GM12878 (cell line): Measurements from ENCODE around the gene SLCO2B1. TPM values are rescaled to one million over a fixed set of nuclear protein-coding genes. Genes with fewer than 3 reads are reported as not detected.

ENCODE experiments used
- ATAC-seq: fragments of 200-7000 bp; cut with Tn5 transposase; 3 replicates; pipeline ENCODE4 v1.9.1; 2020; ENCODE audit warnings: mild to moderate bottlenecking, moderate library complexity
- BruUV-seq: library from RNA; stranded (reverse); fragments of 400-500 nt; replicated peaks from 2 replicates; lab custom pipeline; 2021; lab: Mats Ljungman, UMichigan
- CTCF ChIA-PET: fragments of 300-600 bp; sonication (Branson Sonifier 250); formaldehyde crosslinking; extraction: SDS; loops from one replicate; lab custom pipeline; 2021; ENCODE audit warnings: inconsistent platforms; lab: Yijun Ruan, JAX
- POLR2A ChIA-PET: fragments of 350-600 bp; formaldehyde crosslinking; extraction: SDS; loops from one replicate; lab custom pipeline; 2021; ENCODE audit warnings: inconsistent platforms; lab: Charles Lee
- RAD21 ChIA-PET: fragments of 300-600 bp; sonication (Branson Sonifier 250); formaldehyde crosslinking; loops from one replicate; lab custom pipeline; 2023; ENCODE audit warnings: antibody characterized with exemption; ENCODE audit not compliant: unreplicated experiment; lab: Charles Lee
- SMC1A ChIA-PET: fragments of 300-600 bp; sonication (Branson Sonifier 250); formaldehyde crosslinking; loops from one replicate; lab custom pipeline; 2023; ENCODE audit not compliant: unreplicated experiment, uncharacterized antibody; lab: Charles Lee
- DNase-seq: peaks from one replicate; pipeline ENCODE4 v3.0.0-alpha.2; 2011; ENCODE audit warnings: low read depth, low spot score
- FAIRE-seq: peaks from 3 replicates; lab custom pipeline; 2011; peaks lifted over from hg19 to GRCh38; lab: Jason Lieb, UNC
- H2AFZ ChIP-seq: 2 replicates; pipeline ENCODE4 v1.6.0; 2011; ENCODE audit warnings: low read depth, low read length, control low read depth; ENCODE audit not compliant: control insufficient read depth
- H3K27ac ChIP-seq: 2 replicates; pipeline ENCODE4 v1.5.1; 2011; ENCODE audit warnings: control low read depth; ENCODE audit not compliant: control insufficient read depth, insufficient read depth
- H3K27me3 ChIP-seq, 2 experiments: replicated peaks in 1 of 2; 2 replicates each; pipeline versions ENCODE4 v1.6.0 to v1.6.1; 2011; ENCODE audit warnings: low read length in 1 of 2; ENCODE audit not compliant: control insufficient read depth in 2 of 2, insufficient read depth in 2 of 2
- H3K36me3 ChIP-seq, 2 experiments: 2 replicates each; pipeline ENCODE4 v1.5.1; 2011; ENCODE audit warnings: low read length in 1 of 2; ENCODE audit not compliant: control insufficient read depth in 2 of 2, insufficient read depth in 2 of 2
- H3K4me1 ChIP-seq: 2 replicates; pipeline ENCODE4 v1.6.1; 2011; ENCODE audit warnings: mild to moderate bottlenecking, low read length, moderate library complexity, mixed read lengths; ENCODE audit not compliant: control insufficient read depth, insufficient read depth
- H3K4me2 ChIP-seq: 2 replicates; pipeline ENCODE4 v1.6.0; 2011; ENCODE audit warnings: control low read depth; ENCODE audit not compliant: control insufficient read depth, insufficient read depth
- H3K4me3 ChIP-seq: fragments of 200-600 bp; sonication (generic); 2 replicates; pipeline ENCODE4 v1.5.1; 2016
- H3K79me2 ChIP-seq: 2 replicates; pipeline ENCODE4 v1.6.0; 2011; ENCODE audit warnings: low read length; ENCODE audit not compliant: control insufficient read depth, insufficient read depth
- H3K9ac ChIP-seq: 2 replicates; pipeline ENCODE4 v1.8.0; 2011; ENCODE audit warnings: low read length, control low read depth, mixed read lengths; ENCODE audit not compliant: control insufficient read depth, insufficient read depth
- H3K9me3 ChIP-seq: replicated peaks from 3 replicates; pipeline ENCODE4 v1.5.1; 2011; ENCODE audit warnings: mild to moderate bottlenecking, low read length; ENCODE audit not compliant: control insufficient read depth, insufficient read depth
- H4K20me1 ChIP-seq: 2 replicates; pipeline ENCODE4 v1.6.0; 2011; ENCODE audit not compliant: control insufficient read depth, insufficient read depth
- BCL3 ChIP-seq: IDR thresholded peaks from 2 replicates; pipeline ENCODE4 v1.6.1; 2011; ENCODE audit warnings: borderline replicate concordance, low read depth, mild to moderate bottlenecking, moderate library complexity, low read length; ENCODE audit not compliant: insufficient read depth, poor library complexity, severe bottlenecking
- IKZF1 ChIP-seq: fragments of 450-650 bp; conservative IDR thresholded peaks from 2 replicates; pipeline ENCODE4 v1.6.1; 2017; ENCODE audit warnings: antibody characterized with exemption, mild to moderate bottlenecking
- IKZF2 ChIP-seq, 2 experiments: fragments of 450-650 bp; IDR thresholded peaks; 2 replicates each; pipeline ENCODE4 v1.6.1; 2017; ENCODE audit warnings: mild to moderate bottlenecking in 2 of 2, moderate library complexity in 2 of 2
- MAX ChIP-seq: IDR thresholded peaks from 2 replicates; pipeline ENCODE4 v1.6.1; 2012; ENCODE audit warnings: low read depth, low read length, improper control_type of control experiment
- NKRF ChIP-seq: fragments of 450-650 bp; conservative IDR thresholded peaks from 2 replicates; pipeline ENCODE4 v1.6.1; 2017; ENCODE audit warnings: mild to moderate bottlenecking, moderate library complexity
- NR2C2 ChIP-seq: IDR thresholded peaks from 2 replicates; pipeline ENCODE4 v1.6.1; 2011; ENCODE audit warnings: borderline replicate concordance, low read depth; ENCODE audit not compliant: control insufficient read depth, insufficient read length
- TARDBP ChIP-seq: IDR thresholded peaks from 2 replicates; pipeline ENCODE4 v1.6.1; 2016; ENCODE audit warnings: borderline replicate concordance
- ZSCAN29 ChIP-seq: fragments of 450-650 bp; IDR thresholded peaks from 2 replicates; pipeline ENCODE4 v1.6.1; 2017; ENCODE audit warnings: mild to moderate bottlenecking, moderate library complexity
- WGBS: methylation state at CpG from one replicate; pipeline ENCODE4 v1.1.6; 2016; ENCODE audit warnings: low lambda C conversion rate; ENCODE audit not compliant: insufficient replicate concordance, insufficient coverage; ENCODE audit errors: missing lambda C conversion rate; 5-methylcytosine and 5-hydroxymethylcytosine counted together
- in situ Hi-C: fragments of 300-500 bp; cut with MboI; formaldehyde crosslinking; loops from 9 replicates; pipeline ENCODE4 v1.14.3; 2018; ENCODE audit warnings: mixed read lengths
- intact Hi-C: fragments of 100-400 bp; cut with micrococcal nuclease; formaldehyde crosslinking; loops from one replicate; pipeline ENCODE4 v1.14.2; 2022; ENCODE audit not compliant: unreplicated experiment
- polyA plus RNA-seq, 11 experiments: library from polyadenylated mRNA; depleted of rRNA in 4 of 11; unstranded in 6 of 11; stranded (reverse) in 5 of 11; fragments of >200 nt; fragmentation: Nextera tagmentation in 4 of 11; fragmentation: Illumina TruSeq in 1 of 11; extraction: Ambion mirVana in 4 of 11; extraction: Trizol in 1 of 11; gene quantifications; 1 replicate in 1 of 11; 2 replicates in 10 of 11; pipeline versions ENCODE4 v1.2.1 to v1.2.3, GENCODE V29; 2011 to 2016; ENCODE audit warnings: inconsistent platforms in 2 of 11, missing spikeins in 2 of 11, low read depth in 1 of 11
- total RNA-seq, 4 experiments: library from RNA; depleted of rRNA in 3 of 4; stranded (reverse); fragments of >200 nt in 3 of 4; fragmentation: Illumina TruSeq in 1 of 4; extraction: Trizol in 1 of 4; gene quantifications; 2 replicates each; pipeline versions ENCODE4 v1.2.1 to v1.2.3, GENCODE V29; 2013 to 2021

Gene SLCO2B1
- total and polyA plus RNA-seq, 10 of the 15 experiments (the other 5 are each of a cell fraction or from before 2014, with no cell fraction given) = 0.05 to 3.5 (median 0.93) TPM; not detected in 2

- H3K27ac ChIP-seq = no peak overlapping the region
- CTCF ChIA-PET = interaction anchor here (0.7 to 11.5 kb wide), 19 partner anchors 38 to 613 kb away, joined by 3 to 232 read pairs (median 4); partner anchors contain the start of genes OR2AT4 and TPBGL
These were observed 7.5 kb upstream of the SLCO2B1 start for GRCh38 chr11:75143420-75143731.

More at GRCh38 chr11:75143420-75143731, 7.5 kb upstream of the SLCO2B1 start:
- Histone ChIP-seq H3K79me2 (no peaks in the 10 kb centered on the region), H3K9ac (no peak overlapping the region), H3K4me2 (no peak overlapping the region), H4K20me1 (no peaks in the 10 kb centered on the region), H3K36me3 (no peaks in the 10 kb centered on the region), H3K27me3 (no peaks in the 10 kb centered on the region), H3K4me1 (peaks cover 24% of the 10 kb centered on the region)
- intact Hi-C loops = loop anchor here (1.0 kb wide), 1 partner anchor 105 kb away; no protein-coding TSS in a partner anchor
- DNase-seq = no peak
- TF ChIP-seq NKRF (no peak), IKZF2 (IDR thresholded peaks at IDR 0.05) (0 out of 4 replicates have a peak, but pooled peaks of 1 of the 2 experiments have one; percentile 16), TARDBP (no peak), MAX (no peak), ZSCAN29 (no peak), IKZF1 (0 out of 2 replicates have a peak, but pooled peaks have one; percentile 4), BCL3 (no peak), NR2C2 (no peak)
- TF ChIP-seq, all 136 proteins: peak for 2
- POLR2A ChIA-PET = no interaction called here
- no TSS peak for BruUV-seq
- RAD21 ChIA-PET = interaction anchor here (1.3 to 10.0 kb wide), 3 partner anchors 40 to 105 kb away, joined by 3 to 132 read pairs (median 4); no protein-coding TSS in a partner anchor
- Histone ChIP-seq H3K9me3 (no peaks in the 10 kb centered on the region), H3K4me3 (no peak overlapping the region), H2AFZ (peak overlapping the region; percentile 46)
- in situ Hi-C loops = no loop called here
- SMC1A ChIA-PET = interaction anchor here (1.1 to 12.0 kb wide), 5 partner anchors 61 to 213 kb away, joined by 3 to 111 read pairs (median 3); no protein-coding TSS in a partner anchor
- ATAC-seq (no peak), FAIRE-seq (no peak)
- WGBS = 27% methylated on average over 6 of the region's 6 CpGs
